Fibroblast of lung (primary cell): Measurements from ENCODE around the gene AK8.

Source experiments
- EZH2 ChIP-seq: IDR thresholded peaks from 2 replicates; pipeline ENCODE4 v1.5.1; 2012; ENCODE audit warnings: low read length, control low read depth, mild to moderate bottlenecking; ENCODE audit errors: missing control alignments
- TF ChIP-seq, protein P1 (sequence below), 2 donors: IDR thresholded peaks in 1 of 2; conservative IDR thresholded peaks in 1 of 2; 1 replicate in 1 of 2; 2 replicates in 1 of 2; pipeline ENCODE4 v1.5.1; 2011 to 2012; ENCODE audit warnings: low read length in 2 of 2, control low read depth in 1 of 2, inconsistent platforms in 1 of 2, low read depth in 1 of 2, mild to moderate bottlenecking in 1 of 2

DNA sequence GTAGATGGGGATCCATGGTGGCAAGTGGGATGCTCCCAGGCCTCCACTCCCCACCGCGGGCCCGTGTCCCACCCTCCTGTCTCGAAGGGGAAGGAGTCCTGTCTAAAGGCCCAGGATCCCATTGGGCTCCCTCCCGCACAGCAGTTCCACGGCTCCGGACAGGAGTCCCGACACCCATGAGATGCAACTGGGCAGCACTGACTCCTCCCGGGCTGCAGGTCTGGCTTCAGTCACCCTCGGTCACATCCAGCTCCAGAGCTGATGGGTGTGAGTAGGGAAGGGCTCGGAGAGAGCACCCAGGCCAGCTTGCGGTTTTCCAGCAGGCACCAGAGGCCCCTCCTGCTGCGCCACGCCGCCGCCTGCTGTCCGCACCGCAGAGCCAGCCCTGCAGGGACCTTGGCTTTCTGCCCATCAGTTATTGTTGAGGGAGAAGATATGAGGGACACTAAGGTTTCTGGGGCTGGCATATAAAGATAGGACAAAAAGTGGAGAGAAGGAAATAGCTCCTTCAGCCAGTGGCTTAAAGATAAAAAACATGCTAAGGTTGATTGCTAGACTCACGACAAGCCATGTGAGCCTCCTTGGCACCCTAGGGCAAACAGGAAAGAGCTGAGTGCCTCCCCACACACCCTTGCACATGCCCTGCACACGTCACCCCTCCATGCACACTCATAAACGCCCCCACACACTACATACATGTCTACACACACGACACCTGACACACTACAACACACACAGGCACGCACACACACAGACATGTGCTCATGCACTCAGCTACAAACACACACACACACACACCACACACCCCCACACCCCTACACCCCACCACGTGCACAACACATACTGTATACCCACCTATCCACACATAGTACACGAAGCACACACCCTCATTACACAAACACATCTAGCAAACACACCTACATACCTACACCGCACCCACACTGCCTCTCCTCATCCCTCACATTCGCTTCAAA is 79.0 kb downstream of the AK8 start:
- TF ChIP-seq, protein P1, sequence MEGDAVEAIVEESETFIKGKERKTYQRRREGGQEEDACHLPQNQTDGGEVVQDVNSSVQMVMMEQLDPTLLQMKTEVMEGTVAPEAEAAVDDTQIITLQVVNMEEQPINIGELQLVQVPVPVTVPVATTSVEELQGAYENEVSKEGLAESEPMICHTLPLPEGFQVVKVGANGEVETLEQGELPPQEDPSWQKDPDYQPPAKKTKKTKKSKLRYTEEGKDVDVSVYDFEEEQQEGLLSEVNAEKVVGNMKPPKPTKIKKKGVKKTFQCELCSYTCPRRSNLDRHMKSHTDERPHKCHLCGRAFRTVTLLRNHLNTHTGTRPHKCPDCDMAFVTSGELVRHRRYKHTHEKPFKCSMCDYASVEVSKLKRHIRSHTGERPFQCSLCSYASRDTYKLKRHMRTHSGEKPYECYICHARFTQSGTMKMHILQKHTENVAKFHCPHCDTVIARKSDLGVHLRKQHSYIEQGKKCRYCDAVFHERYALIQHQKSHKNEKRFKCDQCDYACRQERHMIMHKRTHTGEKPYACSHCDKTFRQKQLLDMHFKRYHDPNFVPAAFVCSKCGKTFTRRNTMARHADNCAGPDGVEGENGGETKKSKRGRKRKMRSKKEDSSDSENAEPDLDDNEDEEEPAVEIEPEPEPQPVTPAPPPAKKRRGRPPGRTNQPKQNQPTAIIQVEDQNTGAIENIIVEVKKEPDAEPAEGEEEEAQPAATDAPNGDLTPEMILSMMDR (conservative IDR thresholded peaks at IDR 0.05 in 1 of 2, IDR thresholded peaks at IDR 0.05 in 1 of 2; ENCODE audit: low read depth in 1 of 2, low read length in 2 of 2): no peak
- no peak for TF ChIP-seq EZH2
